ENCODE measurements around the gene BCL6B.
A peak's percentile ranks its signal among the peaks of the same experiment; 100 is the strongest.

DNA sequence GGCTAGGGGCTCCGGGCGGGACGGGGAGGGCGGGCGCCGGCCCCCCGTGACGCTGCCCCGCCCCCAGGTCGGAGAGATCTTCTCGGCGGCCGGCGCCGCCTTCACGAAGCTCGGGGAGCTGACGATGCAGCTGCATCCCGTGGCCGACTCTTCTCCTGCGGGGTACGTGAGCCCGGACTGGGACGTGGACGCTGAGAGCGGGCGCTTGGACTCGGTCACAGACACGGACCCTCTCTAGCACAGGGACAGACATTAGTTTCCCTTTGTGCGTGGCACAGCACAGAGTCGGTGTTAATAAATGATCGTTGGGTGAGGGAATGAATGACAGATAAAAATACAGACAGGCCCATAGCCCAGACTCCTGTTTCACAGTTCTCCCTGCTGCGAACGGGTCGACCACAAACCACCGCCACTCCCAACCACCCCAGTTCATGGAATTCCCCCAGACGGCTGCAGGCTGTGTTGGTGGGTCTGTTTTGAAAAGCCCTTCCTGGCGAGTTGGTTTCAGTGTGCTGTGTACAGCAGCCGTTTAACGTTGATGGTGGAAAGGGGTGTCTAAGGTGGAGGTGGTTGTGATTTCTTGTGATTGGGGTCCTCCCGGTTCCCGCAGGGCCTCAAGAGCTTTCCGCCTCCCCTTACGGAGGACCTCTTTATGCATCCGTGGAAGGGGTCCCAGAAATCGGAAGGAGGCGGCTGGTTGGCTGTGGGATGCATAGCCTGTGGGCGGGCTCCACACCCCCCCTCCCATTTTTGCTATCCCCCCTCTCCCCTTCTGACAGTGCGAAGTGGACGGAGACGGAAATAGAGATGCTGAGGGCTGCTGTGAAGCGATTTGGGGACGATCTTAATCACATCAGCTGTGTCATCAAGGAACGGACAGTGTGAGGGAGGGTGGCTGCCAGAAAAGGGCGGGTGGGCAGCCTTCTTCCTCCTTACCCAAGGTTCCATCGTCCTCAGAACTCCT lies 7.6 kb upstream of the BCL6B start:
- TF ChIP-seq POLR2A (IDR thresholded peaks at IDR 0.05; ENCODE audit: low read length) (peak; percentile 49), GATA1 (IDR thresholded peaks at IDR 0.05; ENCODE audit: low read depth, low read length) (no peak)

Data from erythroblast (primary cell).